NCI-H345 treated with DMSO at 0.1 percent for 48 hours (cell line): ENCODE results near the gene MME.

ENCODE experiments used
- DNase-seq: peaks from one replicate; lab custom pipeline; 2025; ENCODE audit not compliant: unreplicated experiment; lab: John Stamatoyannopoulos, UW

The MME gene

GRCh38 chr3:155135003-155135402, 54.9 kb downstream of the MME start:
- no peak for DNase-seq

- no peak for DNase-seq
Observed at GRCh38 chr3:155138677-155139076, 58.6 kb downstream of the MME start.

- DNase-seq = no peak
Observed at GRCh38 chr3:155147588-155147987, 67.5 kb downstream of the MME start.

- DNase-seq = no peak
Observed at GRCh38 chr3:155149494-155149893, 69.4 kb downstream of the MME start.

- no peak for DNase-seq
Observed at GRCh38 chr3:155153242-155154186, 73.4 kb downstream of the MME start.

- DNase-seq = no peak
Observed at GRCh38 chr3:155154255-155154654, 74.1 kb downstream of the MME start.

- DNase-seq = no peak
Observed at GRCh38 chr3:155158346-155159037, 78.4 kb downstream of the MME start.

GRCh38 chr3:155159301-155159700, 79.2 kb downstream of the MME start:
- DNase-seq = no peak

- no peak for DNase-seq
Observed at GRCh38 chr3:155161640-155162292, 81.6 kb downstream of the MME start.

- no peak for DNase-seq
Observed at GRCh38 chr3:155164306-155164705, 84.2 kb downstream of the MME start.

GRCh38 chr3:155166441-155166840, 86.3 kb downstream of the MME start:
- no peak for DNase-seq

- DNase-seq = no peak
Observed at GRCh38 chr3:155169197-155169596, 89.1 kb downstream of the MME start.

- no peak for DNase-seq
Observed at GRCh38 chr3:155173771-155174170, 93.7 kb downstream of the MME start.

- DNase-seq = no peak
Observed at GRCh38 chr3:155178810-155179436, 98.8 kb downstream of the MME start.

GRCh38 chr3:155179437-155179827, 99.3 kb downstream of the MME start:
- DNase-seq = no peak

- no peak for DNase-seq
Observed at GRCh38 chr3:155179966-155180757, 100.0 kb downstream of the MME start.

GRCh38 chr3:155182467-155182866, 102.3 kb downstream of the MME start:
- no peak for DNase-seq

- DNase-seq = no peak
Observed at GRCh38 chr3:155184011-155184410, 103.9 kb downstream of the MME start.

- no peak for DNase-seq
Observed at GRCh38 chr3:155185631-155186071, 105.5 kb downstream of the MME start.

GRCh38 chr3:155188031-155188430, 107.9 kb downstream of the MME start:
- no peak for DNase-seq
